Type B pancreatic cell (in vitro differentiated cells): ENCODE data around the gene MAP2. TPM values are rescaled to one million over a fixed set of nuclear protein-coding genes. Genes with fewer than 3 reads are reported as not detected.

Experiments used
- DNase-seq: peaks from one replicate; pipeline ENCODE4 v3.0.0; 2021; ENCODE audit warnings: mixed read lengths; ENCODE audit not compliant: unreplicated experiment; ENCODE audit errors: extremely low spot score
- H3K27ac Mint-ChIP-seq: 2 replicates; pipeline ENCODE4 v1.8.0; 2021; ENCODE audit warnings: mild to moderate bottlenecking, mixed read lengths
- H3K27me3 Mint-ChIP-seq: 2 replicates; pipeline ENCODE4 v1.8.0; 2021; ENCODE audit warnings: mixed read lengths
- H3K36me3 Mint-ChIP-seq: 2 replicates; pipeline ENCODE4 v1.8.0; 2021; ENCODE audit warnings: mixed read lengths
- H3K4me1 Mint-ChIP-seq: one replicate; pipeline ENCODE4 v1.8.0; 2021; ENCODE audit warnings: mixed read lengths; ENCODE audit not compliant: unreplicated experiment
- H3K4me3 Mint-ChIP-seq: 2 replicates; pipeline ENCODE4 v1.8.0; 2021; ENCODE audit warnings: mild to moderate bottlenecking, mixed read lengths
- H3K9me3 Mint-ChIP-seq: 2 replicates; pipeline ENCODE4 v1.8.0; 2021; ENCODE audit warnings: mixed read lengths
- CTCF ChIP-seq: fragments of 200-600 bp; sonication (generic); conservative IDR thresholded peaks from 2 replicates; pipeline ENCODE4 v1.5.0; 2021; ENCODE audit warnings: antibody characterized with exemption, mild to moderate bottlenecking
- total RNA-seq: library from RNA; stranded (reverse); gene quantifications from 2 replicates; pipeline ENCODE4 v1.2.1, GENCODE V29; 2021; ENCODE audit warnings: low replicate concordance

MAP2 gene
- total RNA-seq, 1 donor from 2014 or later = 37.5 TPM

- Mint-ChIP-seq H3K4me1 (no peaks in the 10 kb centered on the region), H3K27ac (no peak overlapping the region), H3K4me3 (no peak overlapping the region), H3K27me3 (peaks cover 3% of the 10 kb centered on the region), H3K9me3 (no peaks in the 10 kb centered on the region), H3K36me3 (no peaks in the 10 kb centered on the region)
- TF ChIP-seq CTCF = no peak
- DNase-seq = no peak
These were observed 32.0 kb upstream of the MAP2 start for GRCh38 chr2:209391776-209392401.

GRCh38 chr2:209395229-209395628 is 28.6 kb upstream of the MAP2 start:
- no peaks in the 10 kb centered on the region for H3K36me3 Mint-ChIP-seq
- TF ChIP-seq CTCF = no peak
- no peaks in the 10 kb centered on the region for H3K4me1 Mint-ChIP-seq
- H3K9me3 Mint-ChIP-seq = no peaks in the 10 kb centered on the region
- no peak overlapping the region for H3K4me3 Mint-ChIP-seq
- no peak for DNase-seq
- H3K27ac Mint-ChIP-seq = no peak overlapping the region
- peaks cover 3% of the 10 kb centered on the region for H3K27me3 Mint-ChIP-seq

GRCh38 chr2:209395652-209396051 is 28.2 kb upstream of the MAP2 start:
- Mint-ChIP-seq H3K4me1 (no peaks in the 10 kb centered on the region), H3K27ac (no peak overlapping the region), H3K27me3 (peaks cover 3% of the 10 kb centered on the region), H3K4me3 (no peak overlapping the region), H3K36me3 (no peaks in the 10 kb centered on the region), H3K9me3 (no peaks in the 10 kb centered on the region)
- TF ChIP-seq CTCF = no peak
- no peak for DNase-seq

- no peak overlapping the region for H3K4me3 Mint-ChIP-seq
- no peaks in the 10 kb centered on the region for H3K4me1 Mint-ChIP-seq
- H3K27ac Mint-ChIP-seq = no peak overlapping the region
- H3K9me3 Mint-ChIP-seq = no peaks in the 10 kb centered on the region
- H3K36me3 Mint-ChIP-seq = no peaks in the 10 kb centered on the region
- TF ChIP-seq CTCF = no peak
- peaks cover 3% of the 10 kb centered on the region for H3K27me3 Mint-ChIP-seq
- DNase-seq = no peak
These were observed 25.4 kb upstream of the MAP2 start for GRCh38 chr2:209398463-209398862.

- Mint-ChIP-seq H3K27me3 (no peaks in the 10 kb centered on the region), H3K9me3 (no peaks in the 10 kb centered on the region), H3K27ac (no peak overlapping the region), H3K4me1 (no peaks in the 10 kb centered on the region), H3K4me3 (no peak overlapping the region), H3K36me3 (no peaks in the 10 kb centered on the region)
- TF ChIP-seq CTCF = no peak
- DNase-seq = no peak
These were observed 22.1 kb upstream of the MAP2 start for GRCh38 chr2:209401788-209402187.

GRCh38 chr2:209411296-209411695 is 12.6 kb upstream of the MAP2 start:
- no peak overlapping the region for H3K27ac Mint-ChIP-seq
- no peaks in the 10 kb centered on the region for H3K9me3 Mint-ChIP-seq
- H3K36me3 Mint-ChIP-seq = no peaks in the 10 kb centered on the region
- H3K4me3 Mint-ChIP-seq = no peak overlapping the region
- H3K4me1 Mint-ChIP-seq = no peaks in the 10 kb centered on the region
- TF ChIP-seq CTCF = no peak
- no peak for DNase-seq
- H3K27me3 Mint-ChIP-seq = no peaks in the 10 kb centered on the region
